Activated T-helper 1 cell treated with anti-CD3 and anti-CD28 coated beads, Interleukin-12 subunit alpha, Interleukin-12 subunit beta, Interleukin-2, Interleukin-4 antibody, amounts not matched to agents 30 ng/mL and 10 ng/mL and 1 ng/mL, durations not matched to agents 14 hours and 24 hours and 36 hours (primary cell): ENCODE data around the gene KCNQ1. TPM values are rescaled to one million over a fixed set of nuclear protein-coding genes. Genes with fewer than 3 reads are reported as not detected.

Experiments used
- DNase-seq: peaks from one replicate; pipeline ENCODE4 v3.0.0; 2021; ENCODE audit warnings: low spot score
- H3K27ac Mint-ChIP-seq: one replicate; pipeline ENCODE4 v1.8.0; 2021; ENCODE audit warnings: mild to moderate bottlenecking, mixed read lengths
- H3K27me3 Mint-ChIP-seq: one replicate; pipeline ENCODE4 v1.8.0; 2022; ENCODE audit warnings: mild to moderate bottlenecking, moderate library complexity, mixed read lengths; ENCODE audit not compliant: insufficient read depth
- H3K36me3 Mint-ChIP-seq: one replicate; pipeline ENCODE4 v1.8.0; 2021; ENCODE audit warnings: low read depth, mixed read lengths
- H3K4me1 Mint-ChIP-seq: one replicate; pipeline ENCODE4 v1.8.0; 2021; ENCODE audit warnings: low read depth, mixed read lengths
- H3K4me3 Mint-ChIP-seq: one replicate; pipeline ENCODE4 v1.8.0; 2021; ENCODE audit warnings: mild to moderate bottlenecking, moderate library complexity, mixed read lengths
- H3K9me3 Mint-ChIP-seq: one replicate; pipeline ENCODE4 v1.8.0; 2021; ENCODE audit warnings: mixed read lengths
- intact Hi-C: fragments of 100-400 bp; cut with micrococcal nuclease; formaldehyde crosslinking; loops from one replicate; pipeline ENCODE4 v1.15.1; 2024
- total RNA-seq: library from RNA; stranded (reverse); gene quantifications from 2 replicates; pipeline ENCODE4 v1.2.3, GENCODE V29; 2022

Gene KCNQ1
- total RNA-seq, 1 donor from 2014 or later: 6.4 TPM

- Mint-ChIP-seq H3K27ac (no peak overlapping the region), H3K27me3 (no peaks in the 10 kb centered on the region), H3K4me3 (no peak overlapping the region), H3K9me3 (peaks cover 78% of the 10 kb centered on the region), H3K4me1 (no peaks in the 10 kb centered on the region), H3K36me3 (peaks cover 4% of the 10 kb centered on the region)
- no peak for DNase-seq
- intact Hi-C loops: no loop called here
These were observed 200.3 kb downstream of the KCNQ1 start for GRCh38 chr11:2644844-2645778.

GRCh38 chr11:2645779-2646118 is 200.9 kb downstream of the KCNQ1 start:
- H3K27me3 Mint-ChIP-seq: no peaks in the 10 kb centered on the region
- H3K36me3 Mint-ChIP-seq: peaks cover 4% of the 10 kb centered on the region
- no peaks in the 10 kb centered on the region for H3K4me1 Mint-ChIP-seq
- H3K4me3 Mint-ChIP-seq: no peak overlapping the region
- H3K9me3 Mint-ChIP-seq: peaks cover 77% of the 10 kb centered on the region
- intact Hi-C loops: no loop called here
- no peak for DNase-seq
- H3K27ac Mint-ChIP-seq: no peak overlapping the region

- no peak for DNase-seq
- no peaks in the 10 kb centered on the region for H3K27me3 Mint-ChIP-seq
- H3K9me3 Mint-ChIP-seq: peaks cover 74% of the 10 kb centered on the region
- intact Hi-C loops: no loop called here
- no peak overlapping the region for H3K4me3 Mint-ChIP-seq
- no peaks in the 10 kb centered on the region for H3K4me1 Mint-ChIP-seq
- peaks cover 4% of the 10 kb centered on the region for H3K36me3 Mint-ChIP-seq
- H3K27ac Mint-ChIP-seq: no peak overlapping the region
These were observed 202.4 kb downstream of the KCNQ1 start for GRCh38 chr11:2647167-2647566.

- intact Hi-C loops: no loop called here
- H3K27me3 Mint-ChIP-seq: no peaks in the 10 kb centered on the region
- H3K27ac Mint-ChIP-seq: no peak overlapping the region
- DNase-seq: no peak
- no peaks in the 10 kb centered on the region for H3K4me1 Mint-ChIP-seq
- peaks cover 68% of the 10 kb centered on the region for H3K9me3 Mint-ChIP-seq
- H3K36me3 Mint-ChIP-seq: peaks cover 4% of the 10 kb centered on the region
- no peak overlapping the region for H3K4me3 Mint-ChIP-seq
These were observed 203.1 kb downstream of the KCNQ1 start for GRCh38 chr11:2647953-2648352.

- Mint-ChIP-seq H3K9me3 (peaks cover 54% of the 10 kb centered on the region), H3K27me3 (no peaks in the 10 kb centered on the region), H3K36me3 (peaks cover 2% of the 10 kb centered on the region), H3K4me1 (no peaks in the 10 kb centered on the region), H3K27ac (no peak overlapping the region), H3K4me3 (no peak overlapping the region)
- DNase-seq: no peak
- intact Hi-C loops: no loop called here
These were observed 204.6 kb downstream of the KCNQ1 start for GRCh38 chr11:2649400-2649799.

GRCh38 chr11:2649848-2650247 is 205.0 kb downstream of the KCNQ1 start:
- no peak overlapping the region for H3K27ac Mint-ChIP-seq

GRCh38 chr11:2650343-2650867 is 205.6 kb downstream of the KCNQ1 start:
- Mint-ChIP-seq H3K4me3 (no peak overlapping the region), H3K27me3 (no peaks in the 10 kb centered on the region), H3K27ac (no peak overlapping the region), H3K4me1 (no peaks in the 10 kb centered on the region), H3K36me3 (peaks cover 2% of the 10 kb centered on the region), H3K9me3 (peaks cover 49% of the 10 kb centered on the region)
- intact Hi-C loops: no loop called here
- DNase-seq: no peak

More at GRCh38 chr11:2649848-2650247, 205.0 kb downstream of the KCNQ1 start:
- no peak for DNase-seq
- Mint-ChIP-seq H3K4me3 (no peak overlapping the region), H3K9me3 (peaks cover 49% of the 10 kb centered on the region), H3K4me1 (no peaks in the 10 kb centered on the region), H3K36me3 (peaks cover 2% of the 10 kb centered on the region), H3K27me3 (no peaks in the 10 kb centered on the region)
- intact Hi-C loops: no loop called here

GRCh38 chr11:2651054-2651617 is 206.3 kb downstream of the KCNQ1 start:
- Mint-ChIP-seq H3K36me3 (peaks cover 2% of the 10 kb centered on the region), H3K27ac (no peak overlapping the region), H3K4me3 (no peak overlapping the region), H3K9me3 (peaks cover 44% of the 10 kb centered on the region), H3K27me3 (no peaks in the 10 kb centered on the region), H3K4me1 (no peaks in the 10 kb centered on the region)
- no peak for DNase-seq
- intact Hi-C loops: no loop called here

- intact Hi-C loops: no loop called here
- H3K36me3 Mint-ChIP-seq: peaks cover 2% of the 10 kb centered on the region
These were observed 207.0 kb downstream of the KCNQ1 start for GRCh38 chr11:2651826-2652271.

GRCh38 chr11:2652333-2653197 is 207.8 kb downstream of the KCNQ1 start:
- Mint-ChIP-seq H3K4me1 (no peaks in the 10 kb centered on the region), H3K27ac (no peak overlapping the region), H3K36me3 (peaks cover 2% of the 10 kb centered on the region), H3K4me3 (no peak overlapping the region), H3K27me3 (no peaks in the 10 kb centered on the region), H3K9me3 (peaks cover 34% of the 10 kb centered on the region)
- intact Hi-C loops: no loop called here
- DNase-seq: no peak

More at GRCh38 chr11:2651826-2652271, 207.0 kb downstream of the KCNQ1 start:
- H3K9me3 Mint-ChIP-seq: peaks cover 42% of the 10 kb centered on the region
- DNase-seq: no peak
- no peak overlapping the region for H3K27ac Mint-ChIP-seq
- H3K4me3 Mint-ChIP-seq: no peak overlapping the region
- H3K27me3 Mint-ChIP-seq: no peaks in the 10 kb centered on the region
- H3K4me1 Mint-ChIP-seq: no peaks in the 10 kb centered on the region

GRCh38 chr11:2653198-2653551 is 208.4 kb downstream of the KCNQ1 start:
- no peak overlapping the region for H3K27ac Mint-ChIP-seq
- no peaks in the 10 kb centered on the region for H3K4me1 Mint-ChIP-seq
- H3K36me3 Mint-ChIP-seq: peaks cover under 1% of the 10 kb centered on the region
- intact Hi-C loops: no loop called here
- peaks cover 30% of the 10 kb centered on the region for H3K9me3 Mint-ChIP-seq
- DNase-seq: no peak
- no peak overlapping the region for H3K4me3 Mint-ChIP-seq
- H3K27me3 Mint-ChIP-seq: no peaks in the 10 kb centered on the region

- no peaks in the 10 kb centered on the region for H3K4me1 Mint-ChIP-seq
- no peaks in the 10 kb centered on the region for H3K27me3 Mint-ChIP-seq
- peaks cover 3% of the 10 kb centered on the region for H3K36me3 Mint-ChIP-seq
- no peak overlapping the region for H3K27ac Mint-ChIP-seq
- peaks cover 28% of the 10 kb centered on the region for H3K9me3 Mint-ChIP-seq
- no peak overlapping the region for H3K4me3 Mint-ChIP-seq
- intact Hi-C loops: no loop called here
- DNase-seq: no peak
These were observed 209.3 kb downstream of the KCNQ1 start for GRCh38 chr11:2653930-2654739.
